NCI-H524 (cell line): ENCODE measurements around the gene VIPR1.

Experiments
- DNase-seq, 2 experiments: peaks; one replicate each; lab custom pipeline; 2025; lab: John Stamatoyannopoulos, UW

VIPR1 gene

DNA sequence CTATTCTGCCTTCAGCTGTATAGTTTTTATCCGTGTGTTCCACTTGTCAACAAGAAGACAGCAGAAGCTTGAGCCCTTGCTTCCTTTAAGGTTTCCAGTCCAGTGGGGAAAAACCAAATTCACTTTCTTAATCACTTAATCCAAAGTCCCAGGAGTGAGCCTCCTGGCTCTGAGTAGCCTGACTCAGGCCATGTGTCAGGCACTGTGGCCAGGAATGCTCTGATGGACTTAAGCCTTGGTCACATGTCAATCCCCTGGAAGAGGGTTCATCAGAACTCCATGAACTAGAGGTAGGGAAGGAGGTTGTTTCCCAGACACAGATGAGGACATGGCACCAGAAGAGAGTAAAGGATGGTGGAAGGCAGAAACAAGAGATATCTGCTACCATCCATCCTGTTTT lies 8.8 kb downstream of the VIPR1 start:
- DNase-seq = no peak

DNA sequence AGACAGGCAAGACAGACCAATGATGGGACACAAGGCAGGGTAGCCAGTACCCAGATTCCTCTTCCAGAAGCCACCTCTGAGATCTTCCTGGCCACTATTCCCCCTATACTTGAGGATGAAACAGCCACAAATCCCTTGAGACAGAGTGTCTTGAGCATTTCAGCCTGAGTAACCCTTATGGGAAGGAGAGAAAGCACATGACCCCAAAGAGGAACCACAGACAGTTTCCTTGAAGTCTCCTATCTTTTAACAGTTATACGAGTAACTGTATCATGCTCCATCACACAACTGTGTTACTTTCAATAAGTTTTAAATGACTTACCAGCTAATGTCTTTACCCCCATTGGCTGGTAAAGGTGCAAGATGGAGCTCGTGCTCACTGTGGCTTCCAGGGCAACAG lies 9.3 kb downstream of the VIPR1 start:
- DNase-seq = no peak

DNA sequence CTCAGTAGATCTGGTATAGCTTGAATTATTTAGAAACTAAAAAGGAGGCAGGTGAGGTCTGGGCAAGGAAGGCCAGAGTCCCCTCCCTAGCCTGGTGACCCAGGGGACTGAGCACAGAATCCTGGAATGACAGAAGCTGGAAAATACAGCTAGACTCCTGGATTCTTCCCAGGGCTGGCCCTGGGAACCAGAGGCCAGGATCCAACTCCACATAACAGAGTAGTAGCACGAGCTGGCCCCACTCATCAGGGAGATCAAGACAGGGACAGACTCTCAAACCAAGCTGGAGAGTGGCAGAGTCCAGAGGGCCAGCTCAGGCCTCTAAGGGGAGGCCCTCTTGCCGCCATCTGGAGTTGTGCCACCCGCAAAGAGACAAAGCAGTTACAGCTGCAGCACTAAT lies 10.7 kb downstream of the VIPR1 start:
- no peak for DNase-seq

DNA sequence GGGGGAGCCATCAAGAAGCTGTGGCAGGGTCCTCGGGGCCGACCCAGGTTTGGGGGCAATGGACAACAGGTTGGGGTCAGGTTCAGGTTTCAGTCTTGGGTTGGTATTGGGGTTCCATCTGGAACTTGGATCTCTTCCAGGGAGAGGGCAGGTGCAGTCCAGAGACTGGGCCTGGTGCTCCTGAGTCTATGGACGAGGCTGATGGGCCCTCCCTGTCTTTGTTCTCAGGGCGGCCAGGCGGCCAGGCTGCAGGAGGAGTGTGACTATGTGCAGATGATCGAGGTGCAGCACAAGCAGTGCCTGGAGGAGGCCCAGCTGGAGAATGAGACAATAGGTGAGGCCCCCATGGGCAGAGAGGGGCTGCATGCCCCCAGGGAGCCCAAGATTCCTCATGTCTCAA lies 11.1 kb downstream of the VIPR1 start:
- no peak for DNase-seq

DNA sequence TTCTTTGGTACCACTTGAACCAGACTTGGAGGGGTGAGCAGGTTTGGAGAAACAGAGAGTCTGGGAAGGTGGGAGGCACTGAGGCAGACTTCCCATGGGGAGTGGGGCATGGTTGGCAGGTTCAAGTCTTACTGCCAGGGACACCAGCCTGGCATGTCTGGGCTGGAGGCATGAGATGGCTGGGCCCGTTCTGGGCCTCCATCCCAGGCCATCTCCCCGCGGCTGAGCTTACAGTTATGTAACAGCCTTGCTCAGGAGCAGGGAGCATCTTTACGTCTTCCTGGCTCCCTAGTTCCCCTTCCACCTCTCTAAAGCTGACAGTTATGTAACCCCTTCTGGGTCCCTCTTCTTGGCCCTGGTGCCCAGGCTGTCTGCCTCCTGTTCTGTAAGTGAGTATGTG lies 12.4 kb downstream of the VIPR1 start:
- no peak for DNase-seq

DNA sequence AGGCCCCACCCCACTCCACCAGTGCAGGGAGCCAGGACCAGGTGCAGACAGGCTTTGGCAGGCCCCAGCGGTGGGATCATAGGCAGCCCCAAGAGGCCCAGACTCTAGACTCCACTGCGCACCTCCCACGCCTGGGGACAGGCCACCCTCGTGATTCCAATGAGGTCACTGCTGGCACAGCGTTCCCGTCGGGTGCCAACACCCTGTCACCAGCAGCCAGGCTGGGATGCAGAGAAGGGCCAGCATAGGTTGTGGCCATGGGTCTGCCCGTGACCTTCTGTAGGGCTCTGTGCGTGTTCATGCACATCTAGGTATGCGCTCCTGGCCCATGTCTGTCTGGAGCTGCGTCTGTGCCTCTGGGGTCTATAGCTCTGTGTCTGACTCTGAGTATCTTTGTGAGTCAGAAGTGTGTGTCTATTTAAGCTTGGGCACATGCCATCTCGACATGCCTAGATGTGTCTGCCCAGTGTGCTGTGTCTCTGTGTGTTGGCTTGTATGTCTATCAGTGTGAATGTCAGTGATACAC lies 13.0 kb downstream of the VIPR1 start:
- no peak for DNase-seq

DNA sequence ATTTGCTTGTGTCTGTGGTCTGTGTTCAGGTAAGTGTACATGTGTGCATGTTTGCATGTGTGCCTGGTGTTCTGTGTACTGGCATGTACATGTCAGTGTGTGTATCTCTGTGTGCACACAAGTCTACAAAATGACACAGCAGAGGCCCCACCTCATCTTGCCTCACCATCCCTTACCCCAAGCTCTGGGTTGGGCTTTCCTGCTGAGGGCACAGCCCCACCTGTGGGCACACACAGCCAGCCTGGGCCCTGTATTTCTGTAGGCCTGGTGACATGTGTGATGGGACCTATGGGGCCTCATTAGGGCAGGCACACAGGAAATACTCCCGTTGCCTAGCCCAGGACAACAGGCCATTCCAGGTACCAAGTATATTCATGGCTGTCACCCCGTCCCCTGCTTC lies 13.5 kb downstream of the VIPR1 start:
- no peak for DNase-seq

DNA sequence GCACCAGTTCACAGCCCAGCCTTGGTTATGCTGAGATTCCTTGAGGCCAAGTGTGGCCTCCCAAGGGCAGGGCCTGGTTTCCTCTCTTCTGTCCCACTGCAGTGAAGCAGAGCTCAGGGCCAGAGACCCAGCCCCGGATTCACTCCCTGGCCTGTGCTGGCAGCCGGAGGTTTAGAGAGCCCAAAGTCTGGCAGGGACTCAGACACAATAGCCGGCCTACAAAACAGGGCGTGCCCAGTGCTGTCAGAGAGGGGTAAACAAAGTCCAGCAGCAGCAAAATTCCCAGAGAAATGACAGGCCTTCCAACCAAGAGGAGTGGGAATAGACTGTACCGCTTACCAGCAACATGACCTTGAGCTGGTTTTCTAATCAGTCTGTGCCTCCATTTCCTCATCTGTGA lies 14.0 kb downstream of the VIPR1 start:
- DNase-seq = no peak

DNA sequence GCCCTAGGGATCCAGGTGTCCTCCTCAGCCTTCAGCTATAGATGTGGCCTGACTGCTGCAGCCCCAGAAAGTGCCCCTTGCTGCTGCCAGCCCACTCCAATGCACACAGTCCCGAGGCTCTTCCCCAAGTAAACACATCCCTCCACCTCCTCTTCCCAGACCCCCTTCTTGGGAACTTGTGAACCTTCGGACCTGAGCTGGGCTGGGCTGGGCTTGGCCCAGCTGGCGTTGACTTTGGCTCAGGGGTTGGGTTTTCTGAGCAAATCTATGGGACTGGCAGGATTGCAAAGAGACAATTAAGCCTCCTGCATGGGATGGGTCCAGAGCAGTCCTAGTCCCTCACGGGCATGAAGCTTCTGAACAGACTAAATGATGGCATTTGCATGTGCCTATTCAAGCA lies 14.7 kb downstream of the VIPR1 start:
- DNase-seq = no peak

DNA sequence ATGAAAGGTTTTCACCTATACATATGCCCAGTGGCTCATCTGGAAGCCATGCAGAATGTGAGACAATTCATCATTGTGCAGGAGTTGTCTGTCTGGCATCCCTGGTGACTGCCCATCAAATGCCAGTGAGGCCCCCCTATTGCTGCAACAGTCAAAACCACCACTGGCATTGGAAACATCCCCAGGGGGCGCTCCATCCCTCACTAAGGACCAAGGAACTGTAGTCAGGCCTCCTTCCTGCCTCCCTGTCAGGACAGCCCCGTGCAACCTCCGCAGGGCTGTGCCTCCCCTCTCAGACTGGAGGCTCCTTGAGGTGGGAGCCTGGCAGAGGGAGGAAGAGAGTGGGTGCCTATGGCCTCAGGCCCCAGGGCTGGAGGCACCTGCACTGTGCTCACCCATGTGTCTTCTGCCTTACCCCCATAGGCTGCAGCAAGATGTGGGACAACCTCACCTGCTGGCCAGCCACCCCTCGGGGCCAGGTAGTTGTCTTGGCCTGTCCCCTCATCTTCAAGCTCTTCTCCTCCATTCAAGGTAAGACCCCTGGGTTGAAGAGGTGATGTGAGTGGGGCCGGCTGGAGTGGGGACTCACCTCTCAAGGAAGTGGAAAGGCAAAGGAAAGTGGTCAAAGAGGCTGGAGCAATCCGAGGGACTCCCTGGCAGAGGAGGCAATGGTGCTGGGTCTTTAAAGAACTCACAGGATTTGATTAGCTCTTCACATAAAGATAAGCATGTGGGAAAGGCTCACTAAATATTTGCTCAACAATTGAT lies 16.5 kb downstream of the VIPR1 start:
- no peak for DNase-seq

DNA sequence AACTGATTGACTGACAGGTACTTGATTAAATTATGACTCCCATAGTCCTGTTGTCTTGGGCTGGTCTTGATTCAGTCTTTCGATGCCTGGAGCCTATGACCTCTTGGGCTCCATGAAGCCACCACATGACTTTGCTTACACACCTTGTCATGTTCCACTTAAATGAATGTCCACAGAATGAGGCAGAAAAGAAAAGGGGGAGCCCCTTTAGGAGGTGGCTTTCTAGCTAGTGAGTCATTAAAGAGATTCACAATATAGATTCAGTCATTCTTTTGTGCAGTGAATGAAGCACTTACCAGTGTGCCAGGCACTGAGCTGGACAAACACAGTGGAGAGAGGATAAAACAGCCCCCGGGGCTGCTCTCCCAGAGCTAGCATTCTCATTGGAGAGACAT lies 17.1 kb downstream of the VIPR1 start:
- no peak for DNase-seq

DNA sequence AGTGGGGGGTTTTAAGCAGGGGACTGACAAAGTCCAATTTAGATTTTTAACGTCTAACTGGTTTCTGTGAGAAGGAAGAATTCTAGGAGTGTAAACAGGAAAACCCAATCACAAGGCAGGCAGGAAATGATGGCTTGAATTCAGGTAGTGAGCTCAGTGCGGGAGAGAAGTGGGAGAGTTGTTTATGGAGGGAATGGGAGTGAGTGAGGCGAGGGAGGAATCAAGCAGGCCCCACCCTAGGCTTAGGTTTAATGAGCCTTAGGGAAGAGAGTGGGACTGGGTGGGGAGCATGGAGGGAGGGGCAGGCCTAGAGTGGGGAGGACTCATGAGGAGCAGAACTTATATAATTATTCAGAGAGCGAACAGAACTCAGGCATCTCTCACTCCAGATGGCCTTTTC lies 17.9 kb downstream of the VIPR1 start:
- no peak for DNase-seq

DNA sequence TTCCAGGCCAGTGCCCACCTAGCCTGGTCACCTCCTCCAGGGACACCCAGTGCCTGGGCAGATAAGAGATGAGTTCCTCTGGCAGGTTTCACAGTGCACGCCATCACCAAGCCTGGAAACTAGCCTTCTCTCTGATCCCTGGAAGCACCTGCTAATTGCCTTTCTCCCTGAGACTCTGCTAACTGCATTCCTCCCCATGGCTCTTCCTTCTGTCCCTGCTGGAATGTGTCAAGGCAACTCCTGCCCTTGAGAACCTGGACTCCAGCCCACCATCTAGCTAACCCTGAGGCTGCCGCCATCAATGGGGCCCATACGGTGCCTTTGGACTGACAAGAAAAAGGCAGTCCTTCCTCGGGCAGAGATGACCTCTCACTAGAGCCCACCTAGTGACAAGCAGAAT lies 18.5 kb downstream of the VIPR1 start:
- DNase-seq = no peak

DNA sequence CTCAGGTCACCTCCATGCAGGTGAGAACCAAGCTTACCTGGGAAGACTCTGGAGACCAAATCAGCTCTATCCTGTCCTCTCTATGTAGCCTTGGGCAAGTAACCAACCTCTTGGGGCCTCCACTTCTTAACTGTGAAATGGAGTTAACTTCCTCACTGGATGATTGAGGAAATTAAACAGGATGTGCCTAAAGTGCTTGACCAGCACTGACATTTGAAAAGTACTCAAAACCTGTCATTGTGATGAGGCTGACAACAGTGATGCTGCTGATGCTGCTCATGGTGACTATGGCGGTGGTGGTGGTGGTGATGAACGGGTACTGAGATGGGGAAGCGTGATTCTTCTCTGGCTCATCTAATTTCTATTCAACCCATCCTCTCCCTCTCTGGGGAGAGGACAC lies 22.3 kb downstream of the VIPR1 start:
- DNase-seq = no peak

DNA sequence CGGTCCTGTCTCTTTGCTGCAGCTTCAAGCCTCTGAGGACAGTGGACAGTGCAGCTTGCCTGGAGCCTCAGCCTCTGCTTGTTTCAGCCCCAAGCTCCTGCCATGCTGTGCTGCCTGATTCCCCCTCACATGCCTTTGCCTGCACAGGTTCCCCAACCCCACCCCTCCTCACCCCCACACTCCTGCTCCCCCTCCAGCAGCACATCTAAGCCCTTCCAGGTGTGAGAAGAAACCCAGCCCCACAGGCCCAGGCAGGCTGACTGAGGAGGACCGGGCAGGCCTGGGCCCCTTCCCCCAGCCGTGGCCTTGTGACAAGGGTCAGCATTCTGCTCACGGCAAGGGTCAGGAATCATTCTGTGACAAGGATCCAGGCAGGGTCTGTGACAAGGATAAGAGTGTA lies 22.8 kb downstream of the VIPR1 start:
- DNase-seq = no peak

DNA sequence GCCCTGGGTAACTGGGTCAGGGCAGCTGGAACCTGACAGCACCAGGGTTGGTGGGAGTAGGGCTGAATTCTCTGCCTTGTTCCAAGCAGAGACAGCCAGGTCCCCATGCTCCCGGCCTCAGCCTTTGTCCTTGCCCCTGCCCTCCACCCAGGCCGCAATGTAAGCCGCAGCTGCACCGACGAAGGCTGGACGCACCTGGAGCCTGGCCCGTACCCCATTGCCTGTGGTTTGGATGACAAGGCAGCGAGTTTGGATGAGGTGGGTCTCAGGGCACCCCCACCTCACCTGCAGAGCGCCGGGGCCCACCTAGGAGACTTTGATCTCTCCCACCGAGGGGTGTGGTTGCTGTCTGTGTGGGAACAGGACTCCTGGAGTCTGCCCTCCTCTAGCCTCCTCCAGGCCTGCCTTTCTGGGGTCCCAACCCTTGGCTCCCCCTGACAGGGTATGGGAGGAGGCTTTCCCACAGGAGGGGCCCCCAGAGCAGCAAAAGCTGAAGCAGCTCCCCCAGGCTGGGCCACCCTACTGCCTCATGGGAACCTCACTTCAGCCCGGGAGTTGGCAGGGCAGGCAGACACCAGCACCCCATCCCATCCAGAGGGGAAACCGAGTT lies 23.4 kb downstream of the VIPR1 start:
- no peak for DNase-seq

DNA sequence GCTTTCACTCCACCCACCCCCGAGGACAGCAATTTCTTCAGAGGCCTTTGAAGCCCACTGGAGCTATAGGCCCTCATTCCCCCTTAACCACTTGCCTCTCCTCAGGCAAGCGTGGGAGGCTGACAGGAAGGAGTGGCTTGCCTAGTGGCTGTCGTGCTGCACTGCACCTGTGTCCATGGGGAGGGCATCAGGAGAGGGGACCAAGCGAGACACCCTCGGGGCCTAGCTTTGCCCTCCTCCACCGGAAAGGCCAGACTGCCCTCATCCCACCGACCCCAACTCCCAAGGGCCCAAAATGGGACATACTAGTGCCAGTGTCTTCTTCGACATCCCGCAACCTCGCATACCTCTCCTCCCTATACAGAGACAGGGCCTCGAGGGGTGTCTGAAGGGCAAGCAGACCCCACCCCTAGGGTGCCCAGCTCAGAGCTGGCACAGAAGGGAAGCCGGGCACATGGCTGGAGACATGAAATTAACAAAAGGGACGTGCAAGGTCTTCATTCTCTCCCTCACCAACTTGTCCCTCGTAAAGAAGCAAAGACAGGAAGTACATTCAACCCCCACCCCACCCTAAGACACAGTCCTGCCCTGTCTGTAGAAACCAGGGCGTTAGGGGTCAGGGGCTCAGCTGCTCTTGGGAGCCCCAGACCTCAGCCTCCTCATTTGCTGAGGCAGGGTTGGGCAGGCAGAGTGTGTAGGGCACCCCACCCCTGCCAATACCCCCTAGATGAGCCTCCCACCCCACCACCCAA lies 24.3 kb downstream of the VIPR1 start:
- no peak for DNase-seq

DNA sequence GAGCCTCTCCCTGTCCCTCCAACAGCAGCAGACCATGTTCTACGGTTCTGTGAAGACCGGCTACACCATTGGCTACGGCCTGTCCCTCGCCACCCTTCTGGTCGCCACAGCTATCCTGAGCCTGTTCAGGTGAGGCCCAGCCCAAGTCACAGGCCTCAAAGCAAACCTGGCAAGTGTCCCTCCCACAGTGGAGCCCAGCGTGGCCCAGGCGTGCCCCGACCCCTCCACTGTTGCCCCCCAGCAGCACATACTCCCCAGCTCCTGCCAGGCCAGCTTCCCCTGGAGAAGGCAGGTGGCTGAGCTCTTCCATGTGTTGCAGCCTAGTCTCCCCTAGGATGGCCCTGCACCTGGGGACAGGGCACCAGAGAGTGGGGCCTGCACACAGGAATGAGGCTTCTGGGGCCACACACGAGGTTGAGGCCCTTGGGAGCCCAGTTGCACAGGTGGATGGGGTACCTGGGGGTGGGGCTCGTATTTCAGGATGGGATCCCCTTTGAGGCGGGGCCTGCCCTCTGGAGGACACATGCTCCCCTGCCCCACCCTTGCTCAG lies 25.0 kb downstream of the VIPR1 start:
- DNase-seq = no peak

DNA sequence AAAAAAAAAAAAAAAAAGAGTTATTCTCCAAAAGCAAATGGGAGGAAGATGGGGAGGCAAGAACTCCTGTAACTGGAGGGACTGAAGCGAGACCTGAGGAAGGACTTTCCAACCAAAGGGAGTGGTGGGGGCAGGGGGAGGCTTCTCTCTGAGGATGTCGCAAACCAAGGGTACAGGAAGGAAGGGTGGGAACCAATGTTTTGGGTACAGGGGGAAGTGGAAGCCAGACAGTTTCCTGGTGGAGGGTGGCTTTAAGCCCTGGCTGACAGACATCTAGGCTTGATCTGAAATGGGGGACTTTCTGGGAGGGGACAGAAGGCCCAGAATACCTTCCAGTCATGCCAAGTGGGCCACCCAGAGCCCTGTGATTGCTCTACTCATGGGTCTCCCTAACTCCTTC lies 27.0 kb downstream of the VIPR1 start:
- DNase-seq = no peak

DNA sequence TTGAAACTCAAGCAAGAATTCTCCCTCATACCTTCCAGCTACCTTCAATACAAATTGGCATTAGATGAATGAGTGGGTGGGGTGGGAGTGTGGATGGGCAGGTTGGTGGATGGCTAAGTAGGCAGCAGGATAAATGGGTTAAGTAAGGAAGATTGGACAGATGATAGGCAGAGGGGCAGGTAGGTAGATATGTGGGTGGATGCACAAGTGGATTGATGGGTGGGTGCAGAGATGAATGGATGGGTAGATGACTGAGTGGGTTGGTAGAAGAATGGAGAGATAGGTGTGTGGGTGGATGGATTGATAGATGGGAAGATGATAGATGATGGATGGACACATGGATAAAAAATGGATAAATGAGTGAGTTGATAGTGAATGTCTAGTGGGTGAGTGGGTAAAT lies 27.6 kb downstream of the VIPR1 start:
- DNase-seq = no peak

DNA sequence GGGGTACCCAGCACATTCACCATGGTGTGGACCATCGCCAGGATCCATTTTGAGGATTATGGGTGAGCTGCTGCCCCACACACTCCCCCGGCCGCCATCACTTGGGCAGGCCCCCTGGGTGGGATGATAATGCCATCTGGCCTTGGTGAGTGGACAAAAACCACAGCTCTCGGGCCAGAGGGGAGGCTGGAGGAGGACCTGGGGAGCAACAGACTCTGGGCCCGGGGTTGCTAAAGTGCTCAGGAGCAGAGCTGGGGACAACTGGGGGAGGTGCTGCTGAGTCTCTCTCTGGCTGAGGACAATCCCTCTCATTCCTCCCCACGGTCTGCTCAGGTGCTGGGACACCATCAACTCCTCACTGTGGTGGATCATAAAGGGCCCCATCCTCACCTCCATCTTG lies 29.0 kb downstream of the VIPR1 start:
- DNase-seq = no peak

DNA sequence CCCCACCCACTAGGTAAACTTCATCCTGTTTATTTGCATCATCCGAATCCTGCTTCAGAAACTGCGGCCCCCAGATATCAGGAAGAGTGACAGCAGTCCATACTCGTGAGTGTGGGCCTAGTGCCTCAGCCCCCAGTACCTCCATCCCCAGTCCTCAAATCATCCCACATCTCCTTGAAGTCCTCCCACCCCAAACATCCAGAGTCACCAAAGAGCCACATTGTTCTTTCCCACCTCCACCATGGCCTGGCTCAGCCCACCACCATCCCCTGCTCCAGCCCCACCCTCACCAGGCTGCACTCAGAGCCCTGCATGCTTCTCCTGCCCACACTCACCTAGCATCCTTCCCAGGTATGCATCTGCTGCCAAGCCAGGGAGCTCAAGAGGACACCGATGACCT lies 29.8 kb downstream of the VIPR1 start:
- DNase-seq = no peak
